Mesenteric fat pad (tissue), 1 donor: ENCODE measurements around the gene GLIPR1L1. TPM values are rescaled to one million over a fixed set of nuclear protein-coding genes. Genes with fewer than 3 reads are reported as not detected.
A peak's percentile ranks its signal among the peaks of the same experiment; 100 is the strongest.
"Not testable (repeated sequence)": the region's sequence is repeated elsewhere in the genome, so short reads cannot be mapped to it uniquely, and the experiment has no call there.

Source experiments
- DNase-seq: peaks from one replicate; pipeline ENCODE4 v3.0.0-alpha.2; 2020; ENCODE audit warnings: low spot score
- long read RNA-seq: library from polyadenylated mRNA; unstranded; transcript quantifications from one replicate; pipeline ENCODE4 v2.0.0, GENCODE V29; 2020
- total RNA-seq: library from RNA; stranded (reverse); fragmentation: NEBNext Ultra II Directional; extraction: Animal tissue kit (Norgen Biotek cat#: 25700); gene quantifications from one replicate; pipeline ENCODE4 v1.2.1, GENCODE V29; 2021
- donor health status: DM: yes; HTN: yes; CAD: no.

Gene GLIPR1L1
- total RNA-seq = not detected
- long read RNA-seq, partial matches to known transcripts = 0 of 2 reads
- long read RNA-seq, other reads (novel, unspliced or antisense) = 2 of 2 reads

GRCh38 chr12:75334384-75335030 is at the start of gene GLIPR1L1:
GLIPR1L1 (plus strand) TSS chr12:75334670; CDS start chr12:75334729, 59 bp downstream.
- peak; percentile 90 for DNase-seq

- DNase-seq = no peak
These were observed 45.6 kb upstream of the GLIPR1L1 start for GRCh38 chr12:75288860-75289259.

- DNase-seq = no peak
These were observed 44.7 kb upstream of the GLIPR1L1 start for GRCh38 chr12:75289753-75290152.

- DNase-seq = no peak
These were observed 43.5 kb upstream of the GLIPR1L1 start for GRCh38 chr12:75291014-75291413.

GRCh38 chr12:75294336-75294735 is 40.1 kb upstream of the GLIPR1L1 start:
- no peak for DNase-seq

GRCh38 chr12:75294797-75295196 is 39.7 kb upstream of the GLIPR1L1 start:
- no peak for DNase-seq

- DNase-seq = no peak
These were observed 32.2 kb upstream of the GLIPR1L1 start for GRCh38 chr12:75302225-75302624.

- no peak for DNase-seq
These were observed 31.7 kb upstream of the GLIPR1L1 start for GRCh38 chr12:75302781-75303180.

- peak; percentile 75 for DNase-seq
These were observed 28.8 kb upstream of the GLIPR1L1 start for GRCh38 chr12:75305412-75306332.

- no peak for DNase-seq
These were observed 26.2 kb upstream of the GLIPR1L1 start for GRCh38 chr12:75308279-75308678.

- no peak for DNase-seq
These were observed 23.1 kb upstream of the GLIPR1L1 start for GRCh38 chr12:75311369-75311768.

GRCh38 chr12:75315518-75315917 is 19.0 kb upstream of the GLIPR1L1 start:
- DNase-seq = no peak

GRCh38 chr12:75317784-75318183 is 16.7 kb upstream of the GLIPR1L1 start:
- DNase-seq = no peak

GRCh38 chr12:75322464-75322863 is 12.0 kb upstream of the GLIPR1L1 start:
- DNase-seq = no peak

- no peak for DNase-seq
These were observed 10.8 kb upstream of the GLIPR1L1 start for GRCh38 chr12:75323663-75324062.

GRCh38 chr12:75327642-75328041 is 6.8 kb upstream of the GLIPR1L1 start:
- DNase-seq = no peak

GRCh38 chr12:75329918-75330826 is 4.3 kb upstream of the GLIPR1L1 start, which contains the start of gene CAPS2:
CAPS2 (minus strand) TSS chr12:75330324; CDS start chr12:75326498, 3,826 bp downstream.
- peak; percentile 92 for DNase-seq

GRCh38 chr12:75337905-75338304 is 3.4 kb downstream of the GLIPR1L1 start:
- DNase-seq = no peak

GRCh38 chr12:75341873-75342272 is 7.4 kb downstream of the GLIPR1L1 start:
- DNase-seq = no peak

- no peak for DNase-seq
These were observed 11.1 kb downstream of the GLIPR1L1 start for GRCh38 chr12:75345531-75345930.

GRCh38 chr12:75346215-75346614 is 11.7 kb downstream of the GLIPR1L1 start:
- not testable (repeated sequence) for DNase-seq
